HG03066 (cell line): ENCODE data around the gene TUBE1.

Experiments used
- ATAC-seq: cut with Tn5 transposase; IDR thresholded peaks from one replicate; pipeline ENCODE4 v1.9.1; 2021; ENCODE audit warnings: low read depth; ENCODE audit not compliant: unreplicated experiment

TUBE1 gene

GRCh38 chr6:112038268-112038667 is 49.0 kb downstream of the TUBE1 start:
- ATAC-seq: no peak

GRCh38 chr6:112037783-112038216 is 49.5 kb downstream of the TUBE1 start:
- ATAC-seq: no peak

- ATAC-seq: no peak
Measured at GRCh38 chr6:112036088-112036637, 51.1 kb downstream of the TUBE1 start.

- no peak for ATAC-seq
Measured at GRCh38 chr6:112034616-112034995, 52.7 kb downstream of the TUBE1 start.

- no peak for ATAC-seq
Measured at GRCh38 chr6:112033791-112034615, 53.3 kb downstream of the TUBE1 start.

GRCh38 chr6:112032728-112033127 is 54.6 kb downstream of the TUBE1 start:
- ATAC-seq: no peak

- ATAC-seq: no peak
Measured at GRCh38 chr6:112031960-112032359, 55.3 kb downstream of the TUBE1 start.

GRCh38 chr6:112030961-112031660 is 56.2 kb downstream of the TUBE1 start:
- ATAC-seq: no peak

- no peak for ATAC-seq
Measured at GRCh38 chr6:112030206-112030960, 56.9 kb downstream of the TUBE1 start.

- no peak for ATAC-seq
Measured at GRCh38 chr6:112029045-112029822, 58.0 kb downstream of the TUBE1 start.

GRCh38 chr6:112027942-112028674 is 59.2 kb downstream of the TUBE1 start:
- peak; percentile 63 for ATAC-seq

- ATAC-seq: no peak
Measured at GRCh38 chr6:112026933-112027332, 60.3 kb downstream of the TUBE1 start.

GRCh38 chr6:112024464-112024863 is 62.8 kb downstream of the TUBE1 start:
- no peak for ATAC-seq

GRCh38 chr6:112022749-112023148 is 64.5 kb downstream of the TUBE1 start:
- no peak for ATAC-seq

- no peak for ATAC-seq
Measured at GRCh38 chr6:112021691-112022310, 65.5 kb downstream of the TUBE1 start.
